Mammary epithelial cell (primary cell): Measurements from ENCODE around the gene STMP1.

Experiments used
- EZH2 ChIP-seq: IDR thresholded peaks from 2 replicates; pipeline ENCODE4 v1.6.1; 2012; ENCODE audit warnings: low read length, inconsistent platforms, borderline replicate concordance
- TF ChIP-seq, protein P1 (sequence below), 2 donors: IDR thresholded peaks in 1 of 2; conservative IDR thresholded peaks in 1 of 2; 2 replicates each; pipeline ENCODE4 v1.5.1; 2011 to 2012; ENCODE audit warnings: inconsistent platforms in 2 of 2, low read length in 2 of 2, mild to moderate bottlenecking in 2 of 2, control low read depth in 1 of 2, low read depth in 1 of 2; ENCODE audit not compliant: insufficient read depth in 1 of 2; ENCODE audit errors: extremely low read depth in 1 of 2

- TF ChIP-seq, protein P1, sequence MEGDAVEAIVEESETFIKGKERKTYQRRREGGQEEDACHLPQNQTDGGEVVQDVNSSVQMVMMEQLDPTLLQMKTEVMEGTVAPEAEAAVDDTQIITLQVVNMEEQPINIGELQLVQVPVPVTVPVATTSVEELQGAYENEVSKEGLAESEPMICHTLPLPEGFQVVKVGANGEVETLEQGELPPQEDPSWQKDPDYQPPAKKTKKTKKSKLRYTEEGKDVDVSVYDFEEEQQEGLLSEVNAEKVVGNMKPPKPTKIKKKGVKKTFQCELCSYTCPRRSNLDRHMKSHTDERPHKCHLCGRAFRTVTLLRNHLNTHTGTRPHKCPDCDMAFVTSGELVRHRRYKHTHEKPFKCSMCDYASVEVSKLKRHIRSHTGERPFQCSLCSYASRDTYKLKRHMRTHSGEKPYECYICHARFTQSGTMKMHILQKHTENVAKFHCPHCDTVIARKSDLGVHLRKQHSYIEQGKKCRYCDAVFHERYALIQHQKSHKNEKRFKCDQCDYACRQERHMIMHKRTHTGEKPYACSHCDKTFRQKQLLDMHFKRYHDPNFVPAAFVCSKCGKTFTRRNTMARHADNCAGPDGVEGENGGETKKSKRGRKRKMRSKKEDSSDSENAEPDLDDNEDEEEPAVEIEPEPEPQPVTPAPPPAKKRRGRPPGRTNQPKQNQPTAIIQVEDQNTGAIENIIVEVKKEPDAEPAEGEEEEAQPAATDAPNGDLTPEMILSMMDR (conservative IDR thresholded peaks at IDR 0.05 in 1 of 2, IDR thresholded peaks at IDR 0.05 in 1 of 2; ENCODE audit: extremely low read depth in 1 of 2, insufficient read depth in 1 of 2, low read depth in 1 of 2, low read length in 2 of 2), result no peak
- TF ChIP-seq EZH2, result no peak
Measured at GRCh38 chr7:135697276-135698049, 35.1 kb downstream of the STMP1 start.
